ENCODE results near the gene PRORP. TPM values are rescaled to one million over a fixed set of nuclear protein-coding genes. Genes with fewer than 3 reads are reported as not detected.

The PRORP gene
- total RNA-seq, 1 experiment from 2014 or later = 44.1 TPM

- Mint-ChIP-seq H3K27ac (no peak overlapping the region), H3K9me3 (no peaks in the 10 kb centered on the region), H3K36me3 (peaks cover 16% of the 10 kb centered on the region), H3K4me3 (no peak overlapping the region), H3K4me1 (no peaks in the 10 kb centered on the region), H3K27me3 (ENCODE audit: low read depth) (no peaks in the 10 kb centered on the region; the same call in 1 of the 2 replicates)
- ATAC-seq (no peak), DNase-seq (ENCODE audit: low spot score) (no peak)
- CTCF ChIA-PET = no interaction called here
- TF ChIP-seq FOXK1 (CRISPR knock-in tag; IDR thresholded peaks at IDR 0.05) (no peak), E2F5 (CRISPR knock-in tag; IDR thresholded peaks at IDR 0.05) (no peak), FOXP1 (CRISPR knock-in tag; IDR thresholded peaks at IDR 0.05; ENCODE audit: borderline replicate concordance) (no peak), EMX1 (CRISPR knock-in tag; IDR thresholded peaks at IDR 0.05) (no peak), GABPB1 (CRISPR knock-in tag; IDR thresholded peaks at IDR 0.05) (no peak), ATF2 (CRISPR knock-in tag; IDR thresholded peaks at IDR 0.05; ENCODE audit: borderline replicate concordance, low read depth) (no peak), ZNF425 (CRISPR knock-in tag; conservative IDR thresholded peaks at IDR 0.05) (no peak), CREB1 (CRISPR knock-in tag; IDR thresholded peaks at IDR 0.05) (no peak), USF1 (CRISPR knock-in tag; IDR thresholded peaks at IDR 0.05) (no peak), NR2C2 (CRISPR knock-in tag; IDR thresholded peaks at IDR 0.05) (no peak), CREM (CRISPR knock-in tag; IDR thresholded peaks at IDR 0.05) (no peak), MAX (CRISPR knock-in tag; IDR thresholded peaks at IDR 0.05) (no peak)
- TF ChIP-seq, protein P1, sequence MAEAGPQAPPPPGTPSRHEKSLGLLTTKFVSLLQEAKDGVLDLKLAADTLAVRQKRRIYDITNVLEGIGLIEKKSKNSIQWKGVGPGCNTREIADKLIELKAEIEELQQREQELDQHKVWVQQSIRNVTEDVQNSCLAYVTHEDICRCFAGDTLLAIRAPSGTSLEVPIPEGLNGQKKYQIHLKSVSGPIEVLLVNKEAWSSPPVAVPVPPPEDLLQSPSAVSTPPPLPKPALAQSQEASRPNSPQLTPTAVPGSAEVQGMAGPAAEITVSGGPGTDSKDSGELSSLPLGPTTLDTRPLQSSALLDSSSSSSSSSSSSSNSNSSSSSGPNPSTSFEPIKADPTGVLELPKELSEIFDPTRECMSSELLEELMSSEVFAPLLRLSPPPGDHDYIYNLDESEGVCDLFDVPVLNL (CRISPR knock-in tag; IDR thresholded peaks at IDR 0.05; ENCODE audit: borderline replicate concordance, low read depth) = no peak
- POLR2A ChIA-PET = no interaction called here
Measured at GRCh38 chr14:35163384-35163783, 41.0 kb downstream of the PRORP start.

GRCh38 chr14:35164849-35165248, 42.5 kb downstream of the PRORP start:
- ChIA-PET CTCF (interaction anchor here (0.6 kb wide), 1 partner anchor 391 kb away, joined by 3 read pairs; no protein-coding TSS in a partner anchor), POLR2A (no interaction called here)
- no peaks in the 10 kb centered on the region; the same call in 1 of the 2 replicates for H3K27me3 Mint-ChIP-seq (ENCODE audit: low read depth)

DNA sequence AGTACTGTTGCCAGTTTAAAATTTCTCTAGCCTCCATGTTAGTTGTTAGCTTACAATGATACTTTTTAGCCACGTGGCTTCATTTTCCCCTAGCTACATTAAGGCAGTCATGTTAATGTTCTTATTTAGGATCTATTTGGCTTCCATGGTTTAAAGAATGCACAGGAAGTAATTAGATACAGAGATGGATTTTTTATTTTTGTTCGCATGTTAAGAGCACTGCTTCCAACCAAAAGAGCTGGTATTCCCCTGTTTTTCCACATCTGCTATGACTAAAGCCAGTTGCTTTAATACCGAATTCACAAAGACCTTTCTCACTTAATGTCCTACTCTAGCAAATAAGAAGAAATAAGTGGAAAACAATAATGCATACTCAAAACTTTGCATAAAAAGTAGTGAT, 45.1 kb downstream of the PRORP start:
- ChIA-PET POLR2A (no interaction called here), CTCF (no interaction called here)
- Mint-ChIP-seq H3K4me1 (no peaks in the 10 kb centered on the region), H3K4me3 (no peak overlapping the region), H3K27me3 (ENCODE audit: low read depth) (no peaks in the 10 kb centered on the region; the same call in 1 of the 2 replicates), H3K27ac (no peak overlapping the region), H3K9me3 (no peaks in the 10 kb centered on the region), H3K36me3 (peaks cover 13% of the 10 kb centered on the region)
- ATAC-seq (no peak), DNase-seq (ENCODE audit: low spot score) (no peak)
- TF ChIP-seq MYBL2 (CRISPR knock-in tag; IDR thresholded peaks at IDR 0.05) (no peak), OVOL2 (CRISPR knock-in tag; IDR thresholded peaks at IDR 0.05; ENCODE audit: borderline replicate concordance) (no peak), ZNF423 (CRISPR knock-in tag; IDR thresholded peaks at IDR 0.05) (no peak), KAT7 (CRISPR knock-in tag; IDR thresholded peaks at IDR 0.05; ENCODE audit: borderline replicate concordance) (no peak), NR2C2 (CRISPR knock-in tag; IDR thresholded peaks at IDR 0.05) (no peak)
- TF ChIP-seq, protein P2, sequence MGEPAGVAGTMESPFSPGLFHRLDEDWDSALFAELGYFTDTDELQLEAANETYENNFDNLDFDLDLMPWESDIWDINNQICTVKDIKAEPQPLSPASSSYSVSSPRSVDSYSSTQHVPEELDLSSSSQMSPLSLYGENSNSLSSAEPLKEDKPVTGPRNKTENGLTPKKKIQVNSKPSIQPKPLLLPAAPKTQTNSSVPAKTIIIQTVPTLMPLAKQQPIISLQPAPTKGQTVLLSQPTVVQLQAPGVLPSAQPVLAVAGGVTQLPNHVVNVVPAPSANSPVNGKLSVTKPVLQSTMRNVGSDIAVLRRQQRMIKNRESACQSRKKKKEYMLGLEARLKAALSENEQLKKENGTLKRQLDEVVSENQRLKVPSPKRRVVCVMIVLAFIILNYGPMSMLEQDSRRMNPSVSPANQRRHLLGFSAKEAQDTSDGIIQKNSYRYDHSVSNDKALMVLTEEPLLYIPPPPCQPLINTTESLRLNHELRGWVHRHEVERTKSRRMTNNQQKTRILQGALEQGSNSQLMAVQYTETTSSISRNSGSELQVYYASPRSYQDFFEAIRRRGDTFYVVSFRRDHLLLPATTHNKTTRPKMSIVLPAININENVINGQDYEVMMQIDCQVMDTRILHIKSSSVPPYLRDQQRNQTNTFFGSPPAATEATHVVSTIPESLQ (CRISPR knock-in tag; IDR thresholded peaks at IDR 0.05) = no peak
- TF ChIP-seq, protein P3, sequence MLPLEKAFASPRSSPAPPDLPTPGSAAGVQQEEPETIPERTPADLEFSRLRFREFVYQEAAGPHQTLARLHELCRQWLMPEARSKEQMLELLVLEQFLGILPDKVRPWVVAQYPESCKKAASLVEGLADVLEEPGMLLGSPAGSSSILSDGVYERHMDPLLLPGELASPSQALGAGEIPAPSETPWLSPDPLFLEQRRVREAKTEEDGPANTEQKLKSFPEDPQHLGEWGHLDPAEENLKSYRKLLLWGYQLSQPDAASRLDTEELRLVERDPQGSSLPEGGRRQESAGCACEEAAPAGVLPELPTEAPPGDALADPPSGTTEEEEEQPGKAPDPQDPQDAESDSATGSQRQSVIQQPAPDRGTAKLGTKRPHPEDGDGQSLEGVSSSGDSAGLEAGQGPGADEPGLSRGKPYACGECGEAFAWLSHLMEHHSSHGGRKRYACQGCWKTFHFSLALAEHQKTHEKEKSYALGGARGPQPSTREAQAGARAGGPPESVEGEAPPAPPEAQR (CRISPR knock-in tag; IDR thresholded peaks at IDR 0.05) = no peak

More at GRCh38 chr14:35164849-35165248, 42.5 kb downstream of the PRORP start:
- Mint-ChIP-seq H3K27ac (no peak overlapping the region), H3K36me3 (peaks cover 13% of the 10 kb centered on the region), H3K4me3 (no peak overlapping the region), H3K9me3 (no peaks in the 10 kb centered on the region), H3K4me1 (no peaks in the 10 kb centered on the region)
- DNase-seq (ENCODE audit: low spot score) (no peak), ATAC-seq (no peak)
- TF ChIP-seq ZNF121 (CRISPR knock-in tag; IDR thresholded peaks at IDR 0.05) = peak; percentile 37; the same call in 1 of the 2 replicates
- TF ChIP-seq ZNF423 (CRISPR knock-in tag; IDR thresholded peaks at IDR 0.05) = no peak

All from WTC11 (cell line).